GM10248 (cell line): ENCODE measurements around the gene ZNF273.

ENCODE experiments used
- CTCF ChIA-PET: fragments of 300-600 bp; sonication (Branson Sonifier 250); formaldehyde crosslinking; extraction: SDS; loops from one replicate; lab custom pipeline; 2021; ENCODE audit warnings: antibody characterized with exemption; lab: Yijun Ruan, JAX
- POLR2A ChIA-PET: fragments of 350-650 bp; sonication (Branson Sonifier 250); formaldehyde crosslinking; extraction: SDS; loops from one replicate; lab custom pipeline; 2020; ENCODE audit warnings: antibody characterized with exemption; lab: Yijun Ruan, JAX
- DNase-seq: peaks from one replicate; pipeline ENCODE4 v3.0.0; 2012; ENCODE audit errors: extremely low spot score
- CTCF ChIP-seq: IDR thresholded peaks from 2 replicates; pipeline ENCODE4 v1.5.1; 2012; ENCODE audit warnings: mild to moderate bottlenecking, low read depth; ENCODE audit errors: extremely low read depth, missing control alignments, control extremely low read depth

The ZNF273 gene

GRCh38 chr7:64876792-64877713 lies 26.0 kb upstream of the ZNF273 start:
- peak; percentile 27 for DNase-seq
- POLR2A ChIA-PET, result no interaction called here
- no peak for TF ChIP-seq CTCF

GRCh38 chr7:64877714-64878610 lies 25.1 kb upstream of the ZNF273 start:
- no peak for TF ChIP-seq CTCF
- POLR2A ChIA-PET, result no interaction called here

More at GRCh38 chr7:64876792-64877713, 26.0 kb upstream of the ZNF273 start:
- CTCF ChIA-PET, result no interaction called here

GRCh38 chr7:64878684-64879083 lies 24.4 kb upstream of the ZNF273 start:
- TF ChIP-seq CTCF, result no peak
- CTCF ChIA-PET, result no interaction called here
- DNase-seq, result no peak
- POLR2A ChIA-PET, result no interaction called here

More at GRCh38 chr7:64877714-64878610, 25.1 kb upstream of the ZNF273 start:
- no peak for DNase-seq
- CTCF ChIA-PET, result no interaction called here

GRCh38 chr7:64879086-64879730 lies 23.9 kb upstream of the ZNF273 start:
- peak; percentile 9 for DNase-seq
- POLR2A ChIA-PET, result no interaction called here
- TF ChIP-seq CTCF, result no peak
- CTCF ChIA-PET, result no interaction called here

- ChIA-PET CTCF (no interaction called here), POLR2A (no interaction called here)
- peak; percentile 6 for DNase-seq
- TF ChIP-seq CTCF, result no peak
These were observed 23.3 kb upstream of the ZNF273 start for GRCh38 chr7:64879800-64880199.
